ENCODE measurements around the gene KDR.

DNA sequence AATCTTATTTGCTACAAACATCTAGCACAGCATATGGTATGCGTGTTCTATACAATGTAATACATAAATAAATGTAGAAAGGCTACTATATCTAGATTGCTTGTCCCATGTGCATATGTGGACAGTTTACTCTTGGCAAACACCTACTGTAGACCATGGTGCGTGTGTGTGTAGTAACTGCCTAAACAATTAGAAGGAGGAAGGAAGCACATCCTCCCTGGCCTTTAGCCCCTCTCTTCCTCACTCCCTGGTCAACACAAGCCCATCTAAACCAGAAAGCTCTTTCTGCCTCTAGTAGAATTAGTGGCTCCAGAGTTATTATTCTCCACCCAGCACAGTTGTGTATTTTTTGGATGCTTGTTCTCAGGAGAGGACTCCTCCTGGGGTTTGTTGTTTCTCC, 73.9 kb downstream of the KDR start:
- no peak for TF ChIP-seq CTCF (IDR thresholded peaks at IDR 0.05)
- TF ChIP-seq POLR2A (IDR thresholded peaks at IDR 0.05), result no peak
- no peak for TF ChIP-seq EP300 (IDR thresholded peaks at IDR 0.05)
- TF ChIP-seq POLR2AphosphoS5 (IDR thresholded peaks at IDR 0.05), result no peak
